Skin epidermis (tissue), 12 donors: ENCODE data around the gene CCL15.
A peak's percentile ranks its signal among the peaks of the same experiment; 100 is the strongest.
"Not testable (repeated sequence)": the region's sequence is repeated elsewhere in the genome, so short reads cannot be mapped to it uniquely, and the experiment has no call there.

ENCODE experiments used
- H3K27ac ChIP-seq, 21 experiments: fragments of 200-600 bp; sonication (generic) in 11 of 21; one replicate each; pipeline ENCODE4 v1.5.0; 2020; ENCODE audit warnings: mild to moderate bottlenecking in 3 of 21, inconsistent platforms in 2 of 21, moderate library complexity in 2 of 21
- H3K4me3 ChIP-seq, 7 experiments: fragments of 200-600 bp; sonication (generic) in 2 of 7; one replicate each; pipeline ENCODE4 v1.5.0; 2020; ENCODE audit warnings: inconsistent platforms in 2 of 7, mild to moderate bottlenecking in 2 of 7, moderate library complexity in 1 of 7

The CCL15 gene

GRCh38 chr17:35998018-35998545 is 3.3 kb downstream of the CCL15 start:
- no peak overlapping the region for H3K4me3 ChIP-seq

GRCh38 chr17:35995346-35995745 is 6.0 kb downstream of the CCL15 start:
- not testable (repeated sequence) for H3K4me3 ChIP-seq, H3K27ac ChIP-seq

More at GRCh38 chr17:35998018-35998545, 3.3 kb downstream of the CCL15 start:
- H3K27ac ChIP-seq = no peak overlapping the region

GRCh38 chr17:35991075-35991474 is 10.3 kb downstream of the CCL15 start:
- no peak overlapping the region for H3K27ac ChIP-seq

GRCh38 chr17:35988164-35988563 is 13.2 kb downstream of the CCL15 start:
- no peak overlapping the region for H3K4me3 ChIP-seq
- H3K27ac ChIP-seq = peak overlapping the region in 2 of 21 experiments; percentile 67 to 78

More at GRCh38 chr17:35991075-35991474, 10.3 kb downstream of the CCL15 start:
- H3K4me3 ChIP-seq = no peak overlapping the region

- Histone ChIP-seq H3K27ac (peak within 1 kb of the TSS in 11 of 21 experiments; percentile 14 to 78 (median 26)), H3K4me3 (peak within 1 kb of the TSS in 1 of 7 experiments; percentile 7)
Observed at GRCh38 chr17:35986643-35987042, 14.7 kb downstream of the CCL15 start, which contains the start of gene CCL14. CCL14 (minus strand) TSS chr17:35986729; CDS start chr17:35986649, 80 bp downstream.

GRCh38 chr17:35984140-35984539 is 17.2 kb downstream of the CCL15 start:
- no peak overlapping the region for H3K4me3 ChIP-seq

GRCh38 chr17:35982409-35983191 is 18.8 kb downstream of the CCL15 start:
- H3K27ac ChIP-seq = no peak overlapping the region

More at GRCh38 chr17:35984140-35984539, 17.2 kb downstream of the CCL15 start:
- peak overlapping the region in 2 of 21 experiments; percentile 19 to 28 for H3K27ac ChIP-seq

GRCh38 chr17:35981908-35982330 is 19.4 kb downstream of the CCL15 start:
- Histone ChIP-seq H3K27ac (no peak overlapping the region), H3K4me3 (no peak overlapping the region)

More at GRCh38 chr17:35982409-35983191, 18.8 kb downstream of the CCL15 start:
- H3K4me3 ChIP-seq = no peak overlapping the region

GRCh38 chr17:35981246-35981645 is 20.1 kb downstream of the CCL15 start, which contains the start of gene CCL16:
CCL16 (minus strand) TSS chr17:35981497; CDS start chr17:35981420, 77 bp downstream.
- Histone ChIP-seq H3K27ac (no peak within 1 kb of the TSS), H3K4me3 (no peak within 1 kb of the TSS)

GRCh38 chr17:35978346-35978745 is 23.0 kb downstream of the CCL15 start:
- no peak overlapping the region for H3K27ac ChIP-seq
- H3K4me3 ChIP-seq = no peak overlapping the region

GRCh38 chr17:35977509-35977908 is 23.8 kb downstream of the CCL15 start:
- H3K4me3 ChIP-seq = no peak overlapping the region
- no peak overlapping the region for H3K27ac ChIP-seq

GRCh38 chr17:35973333-35974260 is 27.8 kb downstream of the CCL15 start:
- H3K4me3 ChIP-seq = no peak overlapping the region
- H3K27ac ChIP-seq = peak overlapping the region in 4 of 21 experiments; percentile 10 to 61 (median 56)

- peak overlapping the region in 4 of 21 experiments; percentile 10 to 55 (median 36) for H3K27ac ChIP-seq
- no peak overlapping the region for H3K4me3 ChIP-seq
Observed at GRCh38 chr17:35972945-35973332, 28.4 kb downstream of the CCL15 start.

GRCh38 chr17:35972535-35972934 is 28.8 kb downstream of the CCL15 start:
- Histone ChIP-seq H3K4me3 (no peak overlapping the region), H3K27ac (peak overlapping the region in 3 of 21 experiments; percentile 25 to 55 (median 46))

- no peak overlapping the region for H3K4me3 ChIP-seq
- H3K27ac ChIP-seq = peak overlapping the region in 2 of 21 experiments; percentile 25 to 46
Observed at GRCh38 chr17:35972066-35972465, 29.3 kb downstream of the CCL15 start.

- Histone ChIP-seq H3K4me3 (no peak overlapping the region), H3K27ac (no peak overlapping the region)
Observed at GRCh38 chr17:35969558-35970380, 31.6 kb downstream of the CCL15 start.

GRCh38 chr17:35968520-35969054 is 32.8 kb downstream of the CCL15 start:
- Histone ChIP-seq H3K4me3 (no peak overlapping the region), H3K27ac (no peak overlapping the region)

GRCh38 chr17:35965272-35965671 is 36.1 kb downstream of the CCL15 start:
- Histone ChIP-seq H3K27ac (no peak overlapping the region), H3K4me3 (no peak overlapping the region)

- no peak overlapping the region for H3K4me3 ChIP-seq
- H3K27ac ChIP-seq = no peak overlapping the region
Observed at GRCh38 chr17:35963663-35964062, 37.7 kb downstream of the CCL15 start.
